LNCaP clone FGC (cell line): ENCODE data around the gene MAPKAP1.

Experiments
- DNase-seq: peaks from one replicate; pipeline ENCODE4 v3.0.0-alpha.2; 2011; ENCODE audit warnings: low read depth
- H3K4me3 ChIP-seq: 2 replicates; pipeline ENCODE4 v1.5.1; 2011; ENCODE audit warnings: mild to moderate bottlenecking, low read depth, low read length, control low read depth
- CTCF ChIP-seq: IDR thresholded peaks from 2 replicates; pipeline ENCODE4 v1.5.1; 2012; ENCODE audit warnings: mild to moderate bottlenecking; ENCODE audit not compliant: control insufficient read depth, insufficient read depth; ENCODE audit errors: extremely low read depth

Gene MAPKAP1

GRCh38 chr9:125536167-125536772 lies 170.7 kb downstream of the MAPKAP1 start:
- TF ChIP-seq CTCF = no peak
- no peak for DNase-seq
- H3K4me3 ChIP-seq = no peak overlapping the region

- no peak overlapping the region for H3K4me3 ChIP-seq
- DNase-seq = no peak
- TF ChIP-seq CTCF = no peak
Observed at GRCh38 chr9:125534971-125535701, 171.9 kb downstream of the MAPKAP1 start.

DNA sequence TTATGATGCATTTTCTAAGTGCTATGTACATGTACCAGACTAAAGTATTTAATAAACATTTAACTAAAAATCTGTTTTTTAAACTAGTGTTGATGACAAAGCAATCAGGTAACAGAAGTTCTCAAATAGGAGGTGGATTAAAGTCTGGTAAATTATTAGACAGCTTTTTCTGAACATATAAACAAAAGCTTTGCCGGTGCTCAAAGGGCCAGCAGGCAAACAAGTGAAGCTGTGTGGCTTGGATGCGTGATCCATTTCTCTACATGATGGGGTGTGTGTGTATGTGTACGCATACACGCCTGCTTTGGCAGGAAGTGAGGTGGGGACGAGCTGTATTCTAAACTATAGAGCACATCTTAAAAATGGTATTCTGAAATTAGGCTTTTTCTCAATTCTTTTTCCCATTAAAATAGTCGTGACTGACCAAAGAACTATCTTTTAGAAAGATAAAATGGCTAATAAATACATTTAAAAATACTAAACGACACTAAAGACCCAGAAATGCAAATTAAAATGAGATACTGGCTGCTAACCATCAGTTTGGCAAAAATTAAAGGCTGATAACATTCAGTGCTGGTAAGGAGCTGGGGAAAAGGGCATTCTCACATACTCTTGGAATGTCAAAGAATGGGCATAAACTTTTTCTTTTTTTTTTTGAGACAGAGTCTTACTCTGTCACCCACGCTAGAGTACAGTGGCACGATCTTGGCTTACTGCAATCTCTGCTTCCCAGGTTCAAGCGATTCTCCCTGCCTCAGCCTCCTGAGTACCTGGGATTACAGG lies 174.0 kb downstream of the MAPKAP1 start:
- no peak overlapping the region for H3K4me3 ChIP-seq
- no peak for DNase-seq
- TF ChIP-seq CTCF = no peak

DNA sequence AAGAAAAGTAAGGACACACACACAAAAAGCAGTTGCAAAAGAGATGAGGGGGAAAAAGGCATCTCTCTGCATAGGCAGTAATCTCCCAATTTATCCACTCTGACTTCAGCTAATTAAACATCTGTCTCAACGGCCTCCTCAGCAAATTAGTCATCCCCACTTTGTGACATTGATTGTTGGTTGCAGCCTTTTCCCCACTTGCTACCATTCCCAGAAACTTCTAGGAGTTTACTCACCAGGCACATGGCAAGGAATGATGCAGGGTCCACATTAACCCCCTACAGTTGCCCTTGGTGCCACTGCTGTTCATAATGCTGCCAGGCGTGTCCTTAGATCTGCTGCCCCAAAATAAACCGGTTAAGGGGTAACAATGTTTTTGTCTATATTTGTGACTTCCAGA lies 174.6 kb downstream of the MAPKAP1 start:
- no peak overlapping the region for H3K4me3 ChIP-seq
- no peak for TF ChIP-seq CTCF
- DNase-seq = no peak

GRCh38 chr9:125529589-125530515 lies 177.2 kb downstream of the MAPKAP1 start:
- TF ChIP-seq CTCF = no peak
- no peak for DNase-seq
- no peak overlapping the region for H3K4me3 ChIP-seq

GRCh38 chr9:125529107-125529506 lies 177.9 kb downstream of the MAPKAP1 start:
- no peak for TF ChIP-seq CTCF
- DNase-seq = peak; percentile 75
- no peak overlapping the region for H3K4me3 ChIP-seq
